Measurements from ENCODE around the gene RASSF5. TPM values are rescaled to one million over a fixed set of nuclear protein-coding genes. Genes with fewer than 3 reads are reported as not detected.

RASSF5 gene
- total RNA-seq, 2 donors from 2014 or later = 0.20 to 0.26 TPM

- Mint-ChIP-seq H3K27ac (no peak overlapping the region), H3K9me3 (no peaks in the 10 kb centered on the region), H3K27me3 (ENCODE audit: insufficient read depth) (peaks cover 4% of the 10 kb centered on the region), H3K4me3 (no peak overlapping the region), H3K4me1 (peaks cover 5% of the 10 kb centered on the region), H3K36me3 (ENCODE audit: low read depth) (no peaks in the 10 kb centered on the region)
- Histone ChIP-seq H3K4me3 (ENCODE audit: low read length) (no peak overlapping the region), H3K27me3 (ENCODE audit: control insufficient read depth, insufficient read depth, low read length, poor library complexity, severe bottlenecking) (no peaks in the 10 kb centered on the region), H3K27ac (ENCODE audit: low read depth, low read length) (no peak overlapping the region), H3K36me3 (ENCODE audit: control insufficient read depth, insufficient read depth, low read length) (no peaks in the 10 kb centered on the region), H3K4me1 (ENCODE audit: control insufficient read depth, insufficient read depth, low read length) (no peaks in the 10 kb centered on the region), H3K9ac (ENCODE audit: extremely low read depth, low read length, poor library complexity, severe bottlenecking) (no peak overlapping the region), H3K9me3 (ENCODE audit: control insufficient read depth, low read length) (no peaks in the 10 kb centered on the region)
- TF ChIP-seq CTCF (conservative IDR thresholded peaks at IDR 0.05) = no peak
- no peak for DNase-seq
- 90 to 94% methylated on average over 12 to 18 of the region's 18 CpGs for WGBS, 2 experiments (ENCODE audit: insufficient coverage in 1 of 2, insufficient read length in 1 of 2)
Measured at GRCh38 chr1:206518206-206518605, 10.9 kb downstream of the RASSF5 start.

GRCh38 chr1:206518743-206519142, 11.4 kb downstream of the RASSF5 start:
- H3K36me3 Mint-ChIP-seq (ENCODE audit: low read depth) = no peaks in the 10 kb centered on the region
- no peak for TF ChIP-seq CTCF (conservative IDR thresholded peaks at IDR 0.05)
- peaks cover 4% of the 10 kb centered on the region for H3K27me3 Mint-ChIP-seq (ENCODE audit: insufficient read depth)
- H3K27ac Mint-ChIP-seq = no peak overlapping the region
- peaks cover 5% of the 10 kb centered on the region for H3K4me1 Mint-ChIP-seq
- H3K9me3 Mint-ChIP-seq = no peaks in the 10 kb centered on the region
- Histone ChIP-seq H3K9me3 (ENCODE audit: control insufficient read depth, low read length) (no peaks in the 10 kb centered on the region), H3K36me3 (ENCODE audit: control insufficient read depth, insufficient read depth, low read length) (no peaks in the 10 kb centered on the region), H3K27ac (ENCODE audit: low read depth, low read length) (no peak overlapping the region), H3K9ac (ENCODE audit: extremely low read depth, low read length, poor library complexity, severe bottlenecking) (no peak overlapping the region), H3K27me3 (ENCODE audit: control insufficient read depth, insufficient read depth, low read length, poor library complexity, severe bottlenecking) (no peaks in the 10 kb centered on the region), H3K4me1 (ENCODE audit: control insufficient read depth, insufficient read depth, low read length) (no peaks in the 10 kb centered on the region), H3K4me3 (ENCODE audit: low read length) (no peak overlapping the region)
- 92 to 95% methylated on average over 6 of the region's 6 CpGs for WGBS, 2 experiments (ENCODE audit: insufficient coverage in 1 of 2, insufficient read length in 1 of 2)
- no peak overlapping the region for H3K4me3 Mint-ChIP-seq
- no peak for DNase-seq

- Histone ChIP-seq H3K9ac (ENCODE audit: extremely low read depth, low read length, poor library complexity, severe bottlenecking) (no peak overlapping the region), H3K36me3 (ENCODE audit: control insufficient read depth, insufficient read depth, low read length) (no peaks in the 10 kb centered on the region), H3K27ac (ENCODE audit: low read depth, low read length) (no peak overlapping the region), H3K27me3 (ENCODE audit: control insufficient read depth, insufficient read depth, low read length, poor library complexity, severe bottlenecking) (no peaks in the 10 kb centered on the region), H3K4me3 (ENCODE audit: low read length) (no peak overlapping the region), H3K4me1 (ENCODE audit: control insufficient read depth, insufficient read depth, low read length) (no peaks in the 10 kb centered on the region), H3K9me3 (ENCODE audit: control insufficient read depth, low read length) (no peaks in the 10 kb centered on the region)
- H3K9me3 Mint-ChIP-seq = no peaks in the 10 kb centered on the region
- no peak for TF ChIP-seq CTCF (conservative IDR thresholded peaks at IDR 0.05)
- WGBS, 2 experiments (ENCODE audit: insufficient coverage in 1 of 2, insufficient read length in 1 of 2) = 78 to 91% methylated on average over 5 of the region's 5 CpGs
- peaks cover 7% of the 10 kb centered on the region for H3K27me3 Mint-ChIP-seq (ENCODE audit: insufficient read depth)
- H3K27ac Mint-ChIP-seq = no peak overlapping the region
- no peak for DNase-seq
- H3K4me3 Mint-ChIP-seq = no peak overlapping the region
- H3K36me3 Mint-ChIP-seq (ENCODE audit: low read depth) = no peaks in the 10 kb centered on the region
- peaks cover 5% of the 10 kb centered on the region for H3K4me1 Mint-ChIP-seq
Measured at GRCh38 chr1:206521127-206521526, 13.8 kb downstream of the RASSF5 start.
